A673 (cell line): ENCODE results near the gene ADAM10.

Source experiments
- EZH2 ChIP-seq: fragments of 200-600 bp; sonication (generic); IDR thresholded peaks from 2 replicates; pipeline ENCODE4 v1.6.1; 2017; ENCODE audit warnings: borderline replicate concordance, low read depth, mild to moderate bottlenecking, mixed read lengths, antibody characterized with exemption, low read length; ENCODE audit not compliant: poor library complexity, severe bottlenecking
- TF ChIP-seq, protein P1 (sequence below): fragments of 300-800, 200-600 bp; sonication (generic); conservative IDR thresholded peaks from 2 replicates; pipeline ENCODE4 v1.5.1; 2017; ENCODE audit warnings: low read depth, mild to moderate bottlenecking, antibody characterized with exemption, low read length, moderate library complexity, mixed read lengths

DNA sequence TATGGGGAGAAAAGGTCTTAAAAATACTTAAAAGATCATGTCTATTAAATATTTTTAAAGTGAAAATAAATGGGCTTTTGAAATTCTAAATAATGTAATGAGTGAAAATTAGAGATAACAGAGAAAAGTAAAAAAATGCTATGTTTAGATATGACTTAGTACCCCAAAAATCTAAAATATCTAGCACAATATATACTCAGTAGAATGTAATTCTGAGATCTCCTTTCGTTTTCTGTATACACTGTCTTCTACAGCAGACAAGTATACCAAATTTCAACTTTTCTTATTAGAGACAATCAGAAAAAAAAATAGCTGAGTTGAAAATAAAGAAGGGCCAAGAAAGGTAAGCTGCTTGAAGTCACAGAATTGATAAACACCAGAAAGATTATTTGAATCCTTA, 140.8 kb downstream of the ADAM10 start:
- TF ChIP-seq, protein P1, sequence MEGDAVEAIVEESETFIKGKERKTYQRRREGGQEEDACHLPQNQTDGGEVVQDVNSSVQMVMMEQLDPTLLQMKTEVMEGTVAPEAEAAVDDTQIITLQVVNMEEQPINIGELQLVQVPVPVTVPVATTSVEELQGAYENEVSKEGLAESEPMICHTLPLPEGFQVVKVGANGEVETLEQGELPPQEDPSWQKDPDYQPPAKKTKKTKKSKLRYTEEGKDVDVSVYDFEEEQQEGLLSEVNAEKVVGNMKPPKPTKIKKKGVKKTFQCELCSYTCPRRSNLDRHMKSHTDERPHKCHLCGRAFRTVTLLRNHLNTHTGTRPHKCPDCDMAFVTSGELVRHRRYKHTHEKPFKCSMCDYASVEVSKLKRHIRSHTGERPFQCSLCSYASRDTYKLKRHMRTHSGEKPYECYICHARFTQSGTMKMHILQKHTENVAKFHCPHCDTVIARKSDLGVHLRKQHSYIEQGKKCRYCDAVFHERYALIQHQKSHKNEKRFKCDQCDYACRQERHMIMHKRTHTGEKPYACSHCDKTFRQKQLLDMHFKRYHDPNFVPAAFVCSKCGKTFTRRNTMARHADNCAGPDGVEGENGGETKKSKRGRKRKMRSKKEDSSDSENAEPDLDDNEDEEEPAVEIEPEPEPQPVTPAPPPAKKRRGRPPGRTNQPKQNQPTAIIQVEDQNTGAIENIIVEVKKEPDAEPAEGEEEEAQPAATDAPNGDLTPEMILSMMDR = no peak
- TF ChIP-seq EZH2 = no peak
